NCI-H1436 treated with DMSO at 0.1 percent for 48 hours (cell line): ENCODE data around the gene C4B.

Experiments used
- DNase-seq: peaks from one replicate; lab custom pipeline; 2025; lab: John Stamatoyannopoulos, UW

C4B gene

GRCh38 chr6:32082935-32083334, 68.3 kb downstream of the C4B start:
- no peak for DNase-seq

GRCh38 chr6:32083812-32084768, 69.5 kb downstream of the C4B start:
- no peak for DNase-seq

GRCh38 chr6:32084780-32085179, 70.2 kb downstream of the C4B start:
- no peak for DNase-seq
